ENCODE data around the gene GIGYF1. TPM values are rescaled to one million over a fixed set of nuclear protein-coding genes. Genes with fewer than 3 reads are reported as not detected.

Gene GIGYF1
- total and polyA plus RNA-seq, 2 of the 8 experiments (the other 6 are each of a cell fraction or from before 2014, with no cell fraction given): 24.1 to 99.3 TPM

DNA sequence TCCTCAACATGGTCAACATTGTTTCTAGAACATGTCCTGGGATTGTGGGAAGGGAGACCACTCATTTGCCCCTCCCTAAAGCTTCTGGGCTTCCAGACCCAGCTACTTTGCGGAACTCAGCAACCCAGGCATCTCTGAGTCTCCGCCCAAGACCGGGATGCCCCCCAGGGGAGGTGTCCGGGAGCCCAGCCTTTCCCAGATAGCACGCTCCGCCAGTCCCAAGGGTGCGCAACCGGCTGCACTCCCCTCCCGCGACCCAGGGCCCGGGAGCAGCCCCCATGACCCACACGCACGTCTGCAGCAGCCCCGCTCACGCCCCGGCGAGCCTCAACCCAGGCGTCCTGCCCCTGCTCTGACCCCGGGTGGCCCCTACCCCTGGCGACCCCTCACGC is 26.2 kb upstream of the GIGYF1 start, which contains the start of gene EPO:
Gene EPO, plus strand, starts transcription at position 190 of the 392 bp plus-strand sequence. CDS start 513 bp downstream, outside the sequence.
- TF ChIP-seq KDM4A (IDR thresholded peaks at IDR 0.05; ENCODE audit: low read depth, low read length, severe bottlenecking) (peak; percentile 27), ZNF274 (IDR thresholded peaks at IDR 0.05; ENCODE audit: borderline replicate concordance, extremely low read depth, low read length) (no peak), EZH2 (IDR thresholded peaks at IDR 0.05; ENCODE audit: low read depth, low read length, severe bottlenecking) (peak; percentile 64)
- Histone ChIP-seq H3K9me3 (ENCODE audit: insufficient read depth in 2 of 2, low read depth in 1 of 2, low read length in 1 of 2) (no peaks in the 10 kb centered on the region), H3K18ac (ENCODE audit: extremely low read depth, low read length) (peak within 1 kb of the TSS; percentile 6; the same call in 1 of the 2 replicates), H2BK15ac (ENCODE audit: low read length) (peak within 1 kb of the TSS; percentile 72; the same call in 1 of the 2 replicates), H3K9ac (replicated peaks in 1 of 4; ENCODE audit: extremely low read depth in 1 of 4, low read depth in 3 of 4, low read length in 3 of 4) (peak within 1 kb of the TSS in 1 of 4 experiments; percentile 54; a peak in 1 of 7 replicates), H3K79me1 (ENCODE audit: low read depth, low read length) (no peaks in the 10 kb centered on the region), H3K27me3 (replicated peaks in 1 of 4; ENCODE audit: control insufficient read depth in 3 of 4, extremely low read depth in 1 of 4, insufficient read depth in 3 of 4, low read length in 3 of 4) (peaks cover 7 to 26% (median 26%) of the 10 kb centered on the region in 4 experiments), H3K23ac (ENCODE audit: insufficient read length) (no peak within 1 kb of the TSS), H3K79me2 (ENCODE audit: control insufficient read depth in 1 of 2, insufficient read depth in 2 of 2, low read length in 2 of 2) (no peaks in the 10 kb centered on the region), H3K4me2 (ENCODE audit: insufficient read depth in 1 of 2, low read depth in 2 of 2, low read length in 2 of 2) (peak within 1 kb of the TSS; percentile 58 to 93), H3K4me3 (ENCODE audit: extremely low read depth in 1 of 4, insufficient read depth in 2 of 4, low read depth in 3 of 4, low read length in 4 of 4) (peak within 1 kb of the TSS; percentile 32 to 71 (median 50)), H3K4me1 (replicated peaks in 1 of 4; ENCODE audit: control insufficient read depth in 3 of 4, insufficient read depth in 4 of 4, low read length in 3 of 4) (peaks cover 0 to 5% (median 2%) of the 10 kb centered on the region in 4 experiments; a peak in 5 of 7 replicates), H2BK12ac (ENCODE audit: low read depth, low read length) (peak within 1 kb of the TSS; percentile 60; the same call in 1 of the 2 replicates), H3K27ac (ENCODE audit: low read depth, low read length) (no peak within 1 kb of the TSS), H3K14ac (ENCODE audit: insufficient read length) (no peak within 1 kb of the TSS), H2AK5ac (ENCODE audit: low read depth, low read length) (no peak within 1 kb of the TSS; the same call in 1 of the 2 replicates), H4K20me1 (replicated peaks in 1 of 2; ENCODE audit: control insufficient read depth in 1 of 2, insufficient read depth in 2 of 2, low read length in 2 of 2) (no peaks in the 10 kb centered on the region), H2AFZ (ENCODE audit: low read length) (peak within 1 kb of the TSS; percentile 66; the same call in 1 of the 2 replicates), H4K8ac (ENCODE audit: extremely low read depth, insufficient read depth, low read length) (no peak within 1 kb of the TSS), H4K5ac (ENCODE audit: insufficient read length, low read depth, low read length) (no peak within 1 kb of the TSS), H2BK5ac (ENCODE audit: low read depth, low read length) (no peak within 1 kb of the TSS), H3K36me3 (ENCODE audit: control insufficient read depth in 2 of 4, insufficient read depth in 4 of 4, low read length in 3 of 4) (no peaks in the 10 kb centered on the region), H2BK120ac (replicated peaks; ENCODE audit: low read depth, low read length) (no peak within 1 kb of the TSS), H4K91ac (replicated peaks; ENCODE audit: insufficient read length, low read length) (no peak within 1 kb of the TSS), H3K23me2 (ENCODE audit: low read depth, low read length) (peaks cover 8% of the 10 kb centered on the region; the same call in 1 of the 2 replicates), H3K4ac (replicated peaks; ENCODE audit: insufficient read length, low read depth, low read length) (no peak within 1 kb of the TSS), H3K56ac (replicated peaks; ENCODE audit: insufficient read length, low read depth, low read length) (no peak within 1 kb of the TSS), H2BK20ac (ENCODE audit: low read length) (no peak within 1 kb of the TSS; the same call in 1 of the 2 replicates)
- 6% methylated on average over 11 of the region's 21 CpGs; no CpG with 5 or more reads in 1 of the 2 experiments for WGBS, 2 experiments (ENCODE audit: extremely low coverage in 1 of 2, insufficient coverage in 1 of 2, insufficient read length in 1 of 2, insufficient replicate concordance in 2 of 2, low coverage in 1 of 2, low lambda C conversion rate in 2 of 2, missing lambda C conversion rate in 1 of 2)
- FAIRE-seq (no peak), DNase-seq (ENCODE audit: low read depth in 1 of 2, low spot score in 2 of 2) (peak in 1 of 2 experiments; percentile 52)
- CTCF ChIA-PET (ENCODE audit: partially characterized antibody): interaction anchor here (0.9 to 16.4 kb wide), 10 partner anchors 15 to 132 kb away, joined by 3 to 197 read pairs (median 4); partner anchors contain the start of genes POP7 and SLC12A9
- POLR2A ChIA-PET (ENCODE audit: partially characterized antibody): interaction anchor here (0.7 to 3.1 kb wide), 6 partner anchors 12 to 91 kb away, joined by 3 to 12 read pairs (median 4); partner anchors contain the start of gene POP7

All from H1 (cell line).